Muscle of back (tissue), 11 donors: Measurements from ENCODE around the gene RIMKLB. TPM values are rescaled to one million over a fixed set of nuclear protein-coding genes. Genes with fewer than 3 reads are reported as not detected.
A peak's percentile ranks its signal among the peaks of the same experiment; 100 is the strongest.
"Not testable (repeated sequence)": the region's sequence is repeated elsewhere in the genome, so short reads cannot be mapped to it uniquely, and the experiment has no call there.

Source experiments
- DNase-seq, 3 donors: peaks; one replicate each; pipeline versions ENCODE4 v3.0.0 to v3.0.0-alpha.2; 2013
- polyA plus RNA-seq, 10 donors: library from polyadenylated mRNA; unstranded; fragments of 120-200 nt; gene quantifications; one replicate each; pipeline ENCODE4 v1.2.1, GENCODE V29; 2013; ENCODE audit not compliant: insufficient read length in 10 of 10

The RIMKLB gene
- polyA plus RNA-seq, 10 donors = 62.8 to 123 (median 80.6) TPM

DNA sequence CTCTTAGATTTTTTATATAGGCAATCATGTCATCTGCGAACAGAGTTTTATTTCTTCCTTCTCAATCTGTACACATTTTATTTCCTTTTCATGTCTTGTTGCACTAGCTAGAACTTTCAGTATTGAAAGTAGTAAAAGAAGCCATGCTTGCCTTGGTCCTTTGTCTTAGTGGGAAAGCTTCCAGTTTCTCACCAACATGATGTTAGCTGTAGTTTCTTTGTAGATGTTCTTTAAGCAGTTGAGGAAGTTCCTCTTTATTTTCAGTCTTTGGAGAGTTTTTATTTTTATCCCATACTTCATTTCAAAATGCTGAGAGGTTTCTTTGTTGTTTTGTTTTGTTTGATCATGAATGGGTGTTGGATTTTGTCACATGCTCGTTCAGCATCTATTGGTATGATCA is 12.7 kb upstream of the RIMKLB start:
- DNase-seq = no peak

DNA sequence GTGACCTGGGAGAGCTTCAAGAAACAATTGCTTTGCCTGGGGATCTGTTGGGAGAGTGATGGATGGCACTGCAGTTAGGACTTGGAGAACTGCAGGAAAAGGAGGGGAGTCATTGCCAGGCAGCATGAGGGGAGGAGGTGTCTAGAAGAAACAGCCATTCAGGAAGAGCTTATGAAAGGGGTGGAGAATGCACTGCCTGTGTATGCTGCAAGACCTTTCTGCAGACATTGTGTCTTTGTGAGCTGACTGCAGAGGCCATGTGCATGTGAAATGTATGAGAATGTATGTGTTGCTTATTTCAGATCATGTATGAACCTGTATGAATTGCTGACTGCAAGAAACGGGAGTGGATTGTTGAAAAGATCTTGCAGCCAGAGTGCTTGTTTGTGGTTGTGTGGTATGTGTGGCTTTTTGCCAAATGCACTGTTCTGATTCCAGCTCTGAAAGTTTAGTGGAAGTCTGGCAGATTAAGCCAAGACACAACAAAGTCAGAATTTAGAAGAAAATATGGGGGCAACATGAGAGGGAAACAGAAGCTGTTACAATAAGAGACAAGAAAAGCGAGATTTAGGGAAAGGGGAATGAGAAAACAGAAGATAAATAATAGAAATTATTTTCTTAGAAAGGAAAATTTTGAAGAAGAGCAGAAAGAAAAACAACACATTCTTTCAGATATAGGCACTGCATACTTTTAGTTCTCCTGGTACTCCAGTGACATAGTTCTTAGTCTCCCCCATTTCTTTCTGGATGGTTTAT is 9.8 kb upstream of the RIMKLB start:
- peak; percentile 80 to 89 (median 84) for DNase-seq

DNA sequence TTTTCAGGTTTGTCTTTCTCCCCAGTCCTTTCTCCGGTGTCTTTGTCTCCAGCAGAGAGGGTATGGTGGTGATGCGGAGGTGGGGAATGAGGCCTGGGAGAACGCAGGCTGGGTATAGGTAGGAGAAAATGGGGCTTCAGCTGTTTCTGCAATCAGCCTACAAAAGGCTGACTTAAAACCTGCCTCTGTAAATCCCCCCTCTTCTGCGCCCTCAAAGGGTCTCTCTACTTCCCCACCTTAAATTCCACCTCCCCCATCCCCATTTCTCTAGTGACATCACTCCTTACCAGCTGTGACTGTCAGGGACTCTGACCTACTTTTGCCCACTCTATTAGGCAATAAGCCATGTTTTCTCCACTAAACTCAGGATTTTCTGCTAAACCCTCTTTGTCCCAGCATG is 8.1 kb upstream of the RIMKLB start:
- no peak for DNase-seq

DNA sequence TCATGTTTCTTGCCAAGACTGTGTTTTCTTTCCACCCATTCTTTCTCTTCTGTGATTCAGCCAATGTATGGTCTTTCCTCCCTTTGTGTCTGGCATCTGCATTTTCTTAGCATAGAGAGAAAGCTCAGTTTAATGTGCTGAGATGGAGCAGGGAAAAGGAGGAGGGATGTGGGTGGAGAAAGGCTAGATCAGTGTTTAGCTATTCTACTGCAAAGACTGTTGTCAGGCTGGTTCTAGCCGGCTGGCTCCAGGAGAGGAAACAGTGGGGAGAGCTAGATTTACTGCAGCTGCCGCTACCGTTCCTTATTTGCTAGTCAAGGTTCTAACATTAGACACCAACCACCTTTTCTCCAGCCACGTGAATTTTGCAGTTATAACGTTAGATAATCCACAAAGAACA is 5.2 kb upstream of the RIMKLB start:
- peak; percentile 79 to 91 (median 84) for DNase-seq

DNA sequence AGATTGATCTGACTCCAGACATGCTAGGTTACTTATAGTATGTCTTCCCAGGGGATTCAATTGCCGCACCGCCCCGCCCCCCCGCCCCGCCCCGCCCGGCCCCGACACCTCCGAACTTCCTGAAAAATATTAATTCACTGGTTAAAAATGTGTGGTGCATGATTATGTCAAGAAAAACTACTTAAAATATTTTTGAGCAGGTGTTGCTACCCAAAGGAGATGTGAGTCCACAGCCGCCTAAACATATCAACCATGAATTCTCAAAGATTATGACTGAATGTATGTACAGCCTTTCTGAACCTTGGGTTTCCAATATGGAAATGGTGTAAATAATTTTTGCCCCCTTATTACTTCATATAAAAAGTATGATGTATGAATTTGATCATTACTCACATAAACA is 2.7 kb upstream of the RIMKLB start:
- DNase-seq = no peak

DNA sequence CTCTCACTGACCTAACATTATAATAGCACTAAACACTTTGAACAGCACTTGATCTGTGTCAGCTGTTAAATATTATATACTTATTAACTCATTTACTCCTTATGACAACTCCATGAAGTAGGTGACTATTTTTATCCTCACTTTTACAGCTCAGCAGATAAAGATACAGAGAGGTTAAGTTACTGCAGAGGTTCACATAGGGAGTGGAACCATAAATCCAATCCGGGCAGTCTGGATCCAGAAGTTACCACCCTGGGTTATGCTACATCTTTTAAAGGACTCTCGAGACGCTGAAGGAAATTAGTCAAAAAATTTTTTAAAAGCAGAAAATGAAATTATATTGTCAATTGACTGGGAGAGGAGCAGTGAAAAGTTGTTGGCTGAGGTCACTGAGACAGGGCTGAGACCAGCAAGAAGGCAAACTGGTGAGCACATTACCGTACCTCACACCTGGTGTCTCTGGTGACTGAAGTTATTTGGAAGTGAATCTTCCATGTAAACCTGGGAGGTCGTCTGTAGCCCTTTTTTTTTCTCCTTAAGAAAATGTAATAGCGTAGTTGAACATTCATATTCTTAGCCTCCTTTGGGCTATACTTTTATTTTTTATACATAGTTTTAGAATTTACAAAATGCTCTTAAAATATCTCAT is 1.2 kb upstream of the RIMKLB start:
- DNase-seq = no peak

DNA sequence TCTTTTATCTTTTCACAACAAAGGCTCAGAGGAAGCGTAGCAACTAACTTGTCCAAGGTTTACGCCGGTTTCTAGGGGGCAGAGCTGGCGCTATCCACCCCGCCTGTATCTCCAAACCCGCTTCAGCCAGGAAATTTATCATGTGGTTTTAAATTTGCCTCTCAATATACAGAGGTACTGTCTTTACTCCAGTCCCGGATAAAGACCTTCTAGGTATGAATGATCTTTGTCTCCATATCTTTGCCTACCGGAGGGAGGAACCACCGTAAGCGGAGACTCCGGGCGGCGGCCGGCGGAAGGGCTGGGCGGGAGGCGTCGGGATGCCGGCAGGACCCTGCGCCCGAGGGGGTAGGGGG is 693 bp upstream of the RIMKLB start:
- peak in 1 of 3 donors; percentile 61 for DNase-seq

DNA sequence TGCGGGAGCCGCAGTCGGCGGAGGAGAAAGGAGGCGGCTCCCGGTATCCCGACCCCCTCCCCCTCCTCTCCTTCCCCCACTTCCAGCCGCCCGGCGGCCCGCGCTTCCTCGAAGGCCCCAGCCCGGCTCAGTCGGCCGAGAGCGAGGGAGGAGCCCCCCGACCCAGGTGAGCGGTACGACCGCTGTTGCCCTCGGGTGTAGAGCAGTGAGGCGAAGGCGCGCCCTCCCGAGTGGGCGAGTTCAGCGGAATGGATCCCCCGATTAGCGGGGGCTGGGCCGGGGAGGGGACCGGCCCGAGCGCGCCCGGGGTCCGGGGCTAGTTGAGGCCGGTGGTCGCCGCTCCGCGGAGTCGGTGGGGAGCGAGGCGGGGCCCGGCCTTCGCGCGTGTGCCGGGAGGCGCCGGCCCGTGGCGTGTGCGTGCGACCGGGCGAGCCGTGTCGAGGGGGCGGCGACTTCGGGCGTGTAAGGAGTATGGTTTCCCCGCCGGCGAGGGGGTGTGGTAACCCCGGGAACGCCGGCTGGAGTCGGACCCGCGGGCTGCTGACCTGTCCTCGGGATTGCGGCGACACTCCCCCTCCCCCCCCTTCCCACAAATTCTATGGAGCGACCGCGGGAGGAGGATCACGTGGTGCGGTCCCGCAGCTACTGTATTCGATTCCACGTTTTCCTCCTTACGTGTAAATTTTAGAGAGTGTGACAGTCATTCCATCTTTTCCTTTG is 501 bp downstream of the RIMKLB start:
- peak in 2 of 3 donors; percentile 77 to 87 for DNase-seq

DNA sequence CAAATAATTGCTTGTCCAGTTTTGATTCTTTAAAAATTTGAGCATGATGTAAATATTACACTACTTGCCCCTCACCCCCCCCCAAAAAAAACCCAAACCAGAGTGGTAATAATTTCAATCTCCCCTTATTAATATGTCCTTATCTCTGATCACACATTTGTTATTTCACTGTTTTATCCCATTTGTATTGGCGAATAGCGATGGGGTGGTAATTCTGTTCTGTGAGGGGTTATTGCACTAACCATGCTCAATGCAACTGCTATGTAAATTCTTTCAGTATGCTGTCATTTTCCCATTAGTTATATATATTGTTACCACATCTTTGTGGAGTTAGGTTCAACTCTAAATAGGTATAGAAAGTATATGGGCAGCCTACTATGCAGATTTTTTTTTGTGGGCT is 1.1 kb downstream of the RIMKLB start:
- peak in 1 of 3 donors; percentile 46 for DNase-seq

DNA sequence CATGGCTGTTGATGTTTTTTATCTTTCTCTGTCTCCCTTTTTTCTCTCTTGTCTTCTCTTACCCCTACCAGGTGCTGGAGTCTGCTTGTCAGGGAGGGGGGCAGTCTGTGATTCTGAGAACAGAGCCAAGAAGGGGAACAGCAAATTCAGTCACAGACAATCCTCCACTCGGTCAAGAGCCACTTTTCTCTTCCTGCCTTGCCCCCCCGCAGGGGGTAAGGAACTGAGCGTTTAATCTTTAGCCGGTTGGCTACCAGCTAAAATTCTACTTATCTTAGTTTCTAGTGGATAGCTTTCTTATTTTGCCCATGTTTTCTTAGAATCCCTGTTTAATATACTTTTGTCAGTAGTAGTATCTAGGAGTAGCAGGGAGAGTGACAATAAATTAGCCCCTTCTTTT is 1.9 kb downstream of the RIMKLB start:
- DNase-seq = no peak

DNA sequence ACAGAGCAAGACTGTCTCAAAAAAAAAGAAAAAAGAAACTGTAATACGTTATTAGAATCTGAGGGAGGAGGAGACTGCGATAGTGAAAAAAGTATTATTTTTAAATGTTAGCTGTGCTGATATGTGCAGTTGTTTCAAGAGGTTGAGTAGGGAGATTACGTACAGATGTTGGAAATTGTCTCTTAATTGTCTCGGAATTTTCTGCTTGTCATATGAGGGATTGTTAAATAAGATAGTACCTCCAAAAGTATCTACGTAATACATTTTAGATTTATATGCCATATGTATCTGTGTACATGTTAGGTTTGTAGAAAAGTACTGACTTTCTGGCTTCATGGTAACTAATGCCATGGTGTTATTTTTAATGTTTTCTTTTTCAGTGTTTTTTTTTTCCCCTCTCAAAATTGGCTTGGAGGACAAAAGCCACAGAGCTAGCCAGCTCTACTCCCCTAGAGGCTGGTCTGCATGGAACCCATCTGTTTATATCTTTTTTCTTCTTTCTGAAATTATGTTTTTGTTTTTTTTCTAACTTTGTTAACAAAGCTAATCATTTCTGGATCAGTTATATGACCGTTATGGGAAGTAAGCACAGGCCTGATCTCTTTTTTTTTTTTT is 3.4 kb downstream of the RIMKLB start:
- DNase-seq = peak; percentile 43 to 72 (median 59)

DNA sequence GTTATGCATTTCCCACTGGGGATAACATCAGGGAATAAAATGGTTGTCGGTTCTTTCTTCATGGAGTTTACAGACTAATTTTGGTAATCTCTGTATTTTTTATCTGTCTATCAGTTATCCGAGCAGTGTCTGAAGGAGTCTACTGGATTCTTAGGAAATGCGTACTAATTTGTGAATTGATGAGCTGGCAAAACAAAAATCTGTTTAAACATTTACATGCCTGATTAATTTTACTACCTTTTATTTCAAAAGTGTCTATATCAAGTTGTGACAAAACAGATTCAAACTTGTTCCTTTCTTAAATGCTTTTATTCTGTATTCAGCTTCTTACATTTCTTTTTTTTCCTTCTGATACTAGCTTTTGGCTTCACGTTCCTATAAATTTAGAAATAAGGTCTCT is 4.4 kb downstream of the RIMKLB start:
- DNase-seq = no peak

DNA sequence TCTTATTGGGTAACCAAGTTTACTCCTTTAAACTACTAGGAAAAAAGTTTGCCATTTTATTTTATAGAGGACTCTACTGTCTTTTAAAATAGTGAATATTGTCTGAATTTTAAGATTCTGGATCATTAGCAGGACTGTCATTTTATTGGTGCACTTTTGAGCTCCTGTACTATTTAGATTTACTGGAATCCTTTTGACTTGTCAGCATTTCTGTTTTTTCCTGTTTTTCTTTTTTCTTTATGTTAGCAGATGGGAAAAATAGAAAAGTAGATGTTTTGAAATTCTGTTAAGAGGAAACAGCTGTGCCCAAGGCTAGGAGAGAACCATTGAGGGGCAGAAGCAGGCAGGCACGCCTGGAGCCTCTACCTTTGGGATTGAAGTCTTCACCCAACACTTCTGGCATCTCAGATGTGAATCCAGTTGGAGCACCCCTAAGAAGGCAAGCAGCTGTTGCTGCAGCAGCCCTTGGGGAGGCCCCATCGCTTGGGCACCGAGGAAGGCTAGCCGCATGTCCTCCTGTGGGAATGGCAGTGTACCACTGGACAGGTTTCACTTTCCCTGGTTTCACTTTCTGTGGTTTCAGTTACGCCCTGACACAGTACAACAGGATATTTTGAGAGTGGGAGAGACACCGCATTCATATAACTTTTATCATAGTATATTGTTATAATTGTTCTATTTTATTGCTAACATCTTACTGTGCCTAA is 11.5 kb downstream of the RIMKLB start:
- peak in 1 of 3 donors; percentile 45 for DNase-seq

DNA sequence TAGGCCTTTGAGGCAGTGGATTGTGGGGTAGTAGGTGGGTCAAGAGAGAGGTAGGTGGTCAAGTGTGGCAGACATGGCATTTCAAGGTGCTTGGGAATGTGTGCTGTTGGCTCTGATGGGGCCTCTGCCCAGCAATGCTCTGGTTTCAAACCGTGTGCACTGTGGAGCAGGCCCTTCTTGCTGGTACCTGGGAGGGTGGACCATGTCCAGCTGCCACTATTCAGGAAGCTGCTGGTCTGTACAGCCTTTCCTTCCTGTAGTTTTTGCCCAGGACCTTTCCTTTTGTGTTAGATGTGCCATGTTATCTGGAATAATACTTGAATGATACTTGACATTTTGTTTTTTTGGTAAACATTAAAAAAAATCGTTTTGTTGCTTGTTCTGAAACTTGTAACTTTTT is 14.8 kb downstream of the RIMKLB start:
- DNase-seq = no peak

DNA sequence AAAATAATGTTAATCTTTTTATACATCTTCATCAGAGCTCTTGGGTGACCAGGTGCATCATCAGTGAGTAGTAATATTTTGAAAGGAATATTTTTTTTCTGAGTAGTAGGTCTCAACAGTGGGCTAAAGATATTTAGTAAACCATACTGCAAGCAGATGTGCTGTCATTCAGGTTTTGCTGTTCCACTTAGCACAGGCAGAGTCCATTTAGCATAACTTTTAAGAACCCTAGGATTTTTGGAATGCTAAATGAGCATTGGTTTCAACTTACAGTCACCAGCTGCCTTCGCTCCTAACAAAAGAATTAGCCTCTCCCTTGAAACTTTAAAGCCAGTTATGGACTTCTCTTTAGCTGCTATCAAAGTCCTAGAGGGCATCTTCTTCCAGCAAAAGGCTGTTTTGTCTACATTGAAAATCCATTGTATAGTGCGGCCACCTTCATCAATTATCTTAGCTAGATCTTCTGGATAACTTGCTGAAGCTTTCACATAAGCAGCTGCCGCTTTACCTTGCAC is 24.6 kb downstream of the RIMKLB start:
- no peak for DNase-seq

DNA sequence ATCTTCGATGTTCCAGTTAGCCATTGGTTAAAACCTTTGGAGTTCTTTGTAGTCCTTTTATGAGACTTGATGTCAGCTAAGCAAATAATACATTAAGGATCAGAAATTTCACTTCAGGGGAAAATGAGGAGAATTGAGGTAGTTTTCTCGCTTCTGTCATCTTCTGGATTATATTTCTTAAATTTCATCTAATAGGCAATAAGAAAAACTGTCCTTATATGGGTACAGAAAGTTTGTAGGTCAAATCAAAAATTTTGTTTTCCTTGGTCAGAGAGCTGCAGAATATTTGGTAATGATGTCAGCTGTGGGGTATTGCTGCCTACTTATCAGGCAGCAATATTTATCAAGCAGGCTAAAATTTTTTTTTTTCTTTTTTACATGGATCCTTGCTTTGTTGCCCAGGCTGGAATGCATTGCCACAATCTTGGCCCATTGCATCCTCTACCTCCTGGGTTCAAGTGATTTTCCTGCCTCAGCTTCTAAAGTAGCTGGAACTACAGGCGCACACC is 37.1 kb downstream of the RIMKLB start:
- no peak for DNase-seq

DNA sequence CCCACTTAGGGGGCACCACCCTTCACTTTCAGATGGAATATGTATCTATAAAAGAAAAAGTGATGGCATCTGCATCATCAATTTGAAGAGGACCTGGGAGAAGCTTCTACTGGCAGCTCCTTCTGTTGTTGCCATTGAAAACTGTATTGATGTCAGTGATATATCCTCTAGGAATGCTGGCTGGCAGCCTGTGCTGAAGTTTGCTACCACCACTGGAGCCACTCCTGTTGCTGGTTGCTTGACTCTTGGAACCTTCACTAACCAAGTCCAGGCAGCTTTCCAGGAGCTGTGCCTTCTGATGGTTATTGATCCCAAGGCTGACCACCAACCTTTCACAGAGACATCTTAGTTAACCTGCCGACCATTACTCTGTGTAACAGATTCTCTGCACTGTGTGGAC is 44.7 kb downstream of the RIMKLB start:
- peak in 1 of 3 donors; percentile 8 for DNase-seq

DNA sequence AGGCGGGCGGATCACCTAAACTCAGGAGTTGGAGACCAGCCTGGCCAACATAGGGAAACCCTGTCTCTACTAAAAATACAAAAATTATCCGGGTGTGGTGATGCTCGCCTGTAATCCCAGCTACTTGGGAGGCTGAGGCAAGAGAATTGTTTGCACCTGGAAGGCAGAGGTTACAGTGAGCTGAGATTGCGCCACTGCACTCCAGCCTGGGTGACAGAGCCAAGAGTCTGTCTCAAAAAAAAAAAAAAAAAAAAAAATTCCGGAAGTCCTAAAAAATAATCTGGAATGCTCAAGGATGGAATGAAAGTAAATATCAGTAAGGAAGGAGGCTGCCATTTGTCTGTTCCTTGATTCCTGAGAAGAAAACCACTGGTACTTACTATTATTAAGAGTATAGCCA is 45.3 kb downstream of the RIMKLB start:
- not testable (repeated sequence) for DNase-seq

DNA sequence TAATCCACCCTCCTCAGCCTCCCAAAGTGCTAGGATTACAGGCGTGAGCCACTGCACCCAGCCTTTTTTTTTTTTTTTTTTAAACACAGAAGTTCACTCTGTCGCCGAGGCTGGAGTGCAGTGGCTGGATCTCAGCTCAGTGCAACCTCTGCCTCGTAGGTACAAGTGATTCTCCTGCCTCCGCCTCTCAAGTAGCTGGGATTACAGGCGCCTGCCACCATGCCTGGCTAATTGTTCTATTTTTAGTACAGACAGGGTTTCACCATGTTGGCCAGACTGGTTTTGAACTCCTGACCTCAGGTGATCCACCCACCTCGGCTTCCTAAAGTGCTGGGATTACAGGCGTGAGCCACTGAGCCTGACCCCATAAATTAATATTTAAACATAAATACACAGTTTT is 47.8 kb downstream of the RIMKLB start:
- DNase-seq = not testable (repeated sequence)

DNA sequence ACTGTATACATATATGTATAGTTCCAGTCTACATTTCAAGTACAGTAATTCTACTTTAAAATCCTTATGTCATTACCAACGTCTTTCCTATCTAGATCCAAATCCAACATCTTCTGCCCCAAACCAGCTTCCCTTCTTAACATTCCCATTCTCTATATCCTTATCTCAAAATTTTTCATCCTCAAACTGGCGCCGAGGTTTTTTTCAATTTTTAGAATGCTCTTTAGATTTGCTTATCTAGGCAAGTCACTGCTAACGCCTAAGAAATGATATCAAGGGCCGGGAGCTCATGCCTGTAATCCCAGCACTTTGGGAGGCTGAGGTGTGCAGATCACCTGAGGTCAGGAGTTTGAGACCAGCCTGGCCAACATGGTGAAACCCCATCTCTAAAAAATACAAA is 48.3 kb downstream of the RIMKLB start:
- no peak for DNase-seq

DNA sequence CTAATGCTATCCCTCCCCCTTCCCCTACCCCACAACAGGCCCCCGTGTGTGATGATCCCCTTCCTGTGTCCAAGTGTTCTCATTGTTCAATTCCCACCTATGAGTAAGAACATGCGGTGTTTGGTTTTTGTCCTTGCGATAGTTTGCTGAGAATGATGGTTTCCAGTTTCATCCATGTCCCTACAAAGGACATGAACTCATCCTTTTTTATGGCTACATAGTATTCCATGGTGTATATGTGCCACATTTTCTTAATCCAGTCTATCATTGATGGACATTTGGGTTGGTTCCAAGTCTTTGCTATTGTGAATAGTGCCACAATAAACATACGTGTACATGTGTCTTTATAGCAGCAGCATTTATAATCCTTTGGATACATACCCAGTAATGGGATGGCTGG is 62.3 kb downstream of the RIMKLB start:
- DNase-seq = not testable (repeated sequence)
